ENCODE measurements around the gene TMEM163. TPM values are rescaled to one million over a fixed set of nuclear protein-coding genes. Genes with fewer than 3 reads are reported as not detected.

Gene TMEM163
- total RNA-seq, 4 donors from 2014 or later: 0.34 to 1.2 TPM; not detected in 2

- Histone ChIP-seq H3K27ac (no peak overlapping the region), H3K27me3 (no peaks in the 10 kb centered on the region), H3K4me1 (no peaks in the 10 kb centered on the region), H3K9me3 (no peaks in the 10 kb centered on the region), H3K36me3 (no peaks in the 10 kb centered on the region), H3K4me3 (no peak overlapping the region)
- intact Hi-C loops (cut with DNase I; ENCODE audit: low total_unique reads): no loop called here
- no peak for DNase-seq
- no peak for TF ChIP-seq CTCF (IDR thresholded peaks at IDR 0.05)
- TF ChIP-seq POLR2A (IDR thresholded peaks at IDR 0.05): no peak
Measured at GRCh38 chr2:134468776-134469175, 250.0 kb downstream of the TMEM163 start.

- Histone ChIP-seq H3K27ac (no peak overlapping the region), H3K36me3 (no peaks in the 10 kb centered on the region), H3K4me3 (no peak overlapping the region), H3K27me3 (no peaks in the 10 kb centered on the region), H3K4me1 (no peaks in the 10 kb centered on the region), H3K9me3 (no peaks in the 10 kb centered on the region)
- intact Hi-C loops (cut with DNase I; ENCODE audit: low total_unique reads): no loop called here
- no peak for DNase-seq
- no peak for TF ChIP-seq CTCF (IDR thresholded peaks at IDR 0.05)
- no peak for TF ChIP-seq POLR2A (IDR thresholded peaks at IDR 0.05)
Measured at GRCh38 chr2:134468164-134468563, 250.6 kb downstream of the TMEM163 start.

DNA sequence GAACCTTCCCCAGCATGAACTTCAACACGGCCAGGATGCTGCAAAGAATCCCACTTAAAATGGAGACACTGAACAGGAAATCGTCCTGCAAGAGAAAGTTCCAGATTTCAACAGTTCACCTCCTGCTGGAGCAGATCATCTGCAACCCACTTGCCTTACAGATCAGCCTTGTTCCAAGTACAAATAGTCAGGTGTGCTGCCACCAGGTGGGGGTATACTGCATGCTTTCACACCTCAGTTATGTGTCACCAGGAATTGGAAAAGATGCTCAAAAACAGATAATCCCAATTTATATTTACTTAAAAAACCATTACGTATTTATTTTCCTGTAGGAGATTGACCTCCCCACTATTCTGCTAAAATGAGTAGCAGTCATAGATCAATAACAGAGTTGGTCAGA, 252.7 kb downstream of the TMEM163 start:
- DNase-seq: no peak
- Histone ChIP-seq H3K4me1 (no peaks in the 10 kb centered on the region), H3K27ac (no peak overlapping the region), H3K4me3 (no peak overlapping the region), H3K36me3 (no peaks in the 10 kb centered on the region), H3K27me3 (no peaks in the 10 kb centered on the region), H3K9me3 (no peaks in the 10 kb centered on the region)
- TF ChIP-seq CTCF (IDR thresholded peaks at IDR 0.05) (no peak), POLR2A (IDR thresholded peaks at IDR 0.05) (no peak)
- intact Hi-C loops (cut with DNase I; ENCODE audit: low total_unique reads): no loop called here

GRCh38 chr2:134465228-134466105, 253.3 kb downstream of the TMEM163 start:
- intact Hi-C loops (cut with DNase I; ENCODE audit: low total_unique reads): no loop called here
- Histone ChIP-seq H3K4me3 (no peak overlapping the region), H3K36me3 (no peaks in the 10 kb centered on the region), H3K9me3 (no peaks in the 10 kb centered on the region), H3K4me1 (no peaks in the 10 kb centered on the region), H3K27ac (no peak overlapping the region), H3K27me3 (no peaks in the 10 kb centered on the region)
- no peak for DNase-seq
- TF ChIP-seq CTCF (IDR thresholded peaks at IDR 0.05): no peak

- Histone ChIP-seq H3K27me3 (no peaks in the 10 kb centered on the region), H3K4me1 (no peaks in the 10 kb centered on the region), H3K9me3 (no peaks in the 10 kb centered on the region), H3K27ac (no peak overlapping the region), H3K36me3 (no peaks in the 10 kb centered on the region), H3K4me3 (no peak overlapping the region)
- intact Hi-C loops (cut with DNase I; ENCODE audit: low total_unique reads): no loop called here
- DNase-seq: no peak
- TF ChIP-seq CTCF (IDR thresholded peaks at IDR 0.05) (no peak), POLR2A (IDR thresholded peaks at IDR 0.05) (no peak)
Measured at GRCh38 chr2:134463699-134464022, 255.1 kb downstream of the TMEM163 start.

All from uterus (tissue), 4 donors.